Measurements from ENCODE around the gene TUBGCP4.

- TF ChIP-seq CTCF (IDR thresholded peaks at IDR 0.05) = no peak
- no peak for TF ChIP-seq POLR2A (IDR thresholded peaks at IDR 0.05)
These were observed 7.7 kb downstream of the TUBGCP4 start for GRCh38 chr15:43378601-43379000.
